Brain microvascular endothelial cell (primary cell): ENCODE results near the gene GNAI2.

ENCODE experiments used
- DNase-seq: peaks from one replicate; pipeline ENCODE4 v3.0.0-alpha.2; 2020
- H3K27ac ChIP-seq: fragments of 250-450 bp; sonication (Bioruptor Pico); 2 replicates; pipeline ENCODE4 v1.5.1; 2020; ENCODE audit warnings: mild to moderate bottlenecking, moderate library complexity
- H3K27me3 ChIP-seq: fragments of 250-450 bp; sonication (Bioruptor Pico); replicated peaks from 2 replicates; pipeline ENCODE4 v1.5.1; 2020; ENCODE audit warnings: mild to moderate bottlenecking
- H3K36me3 ChIP-seq: fragments of 250-450 bp; sonication (Bioruptor Pico); replicated peaks from 2 replicates; pipeline ENCODE4 v1.5.1; 2020; ENCODE audit warnings: mild to moderate bottlenecking
- H3K4me3 ChIP-seq: 2 replicates; pipeline ENCODE4 v1.5.1; 2011; ENCODE audit warnings: low read depth, mild to moderate bottlenecking, control low read depth, low read length, moderate library complexity
- CTCF ChIP-seq: IDR thresholded peaks from 2 replicates; pipeline ENCODE4 v1.5.1; 2011; ENCODE audit warnings: low read depth, mild to moderate bottlenecking, moderate library complexity, low read length, control low read depth, inconsistent platforms; ENCODE audit errors: missing control alignments
- in situ Hi-C: cut with HindIII; loops from 2 replicates; pipeline ENCODE4 v1.10.0; 2017; ENCODE audit warnings: low sequenced_read_pairs, low pct_ligation_motif_present

Gene GNAI2

GRCh38 chr3:50289130-50289529 lies 53.1 kb downstream of the GNAI2 start:
- peaks cover 25% of the 10 kb centered on the region for H3K36me3 ChIP-seq
- H3K4me3 ChIP-seq, result no peak overlapping the region
- DNase-seq, result no peak
- H3K27me3 ChIP-seq, result no peaks in the 10 kb centered on the region
- in situ Hi-C loops, result no loop called here
- no peak overlapping the region for H3K27ac ChIP-seq
- TF ChIP-seq CTCF, result no peak

- no peak for TF ChIP-seq CTCF
- DNase-seq, result no peak
- no peak overlapping the region for H3K4me3 ChIP-seq
These were observed 54.2 kb downstream of the GNAI2 start for GRCh38 chr3:50290161-50290641.

GRCh38 chr3:50292159-50293078 lies 56.4 kb downstream of the GNAI2 start, which contains the start of gene IFRD2:
Gene IFRD2 (minus strand): TSS chr3:50292429. CDS start chr3:50292274, 155 bp downstream.
- in situ Hi-C loops, result no loop called here
- peak; percentile 98 for DNase-seq
- peak within 1 kb of the TSS; percentile 54 for H3K27ac ChIP-seq
- TF ChIP-seq CTCF, result peak; percentile 11
- peak within 1 kb of the TSS; percentile 89 for H3K4me3 ChIP-seq
- H3K27me3 ChIP-seq, result no peaks in the 10 kb centered on the region
- H3K36me3 ChIP-seq, result peaks cover 25% of the 10 kb centered on the region

More at GRCh38 chr3:50290161-50290641, 54.2 kb downstream of the GNAI2 start:
- H3K36me3 ChIP-seq, result peaks cover 25% of the 10 kb centered on the region
- no peak overlapping the region for H3K27ac ChIP-seq
- H3K27me3 ChIP-seq, result no peaks in the 10 kb centered on the region
- in situ Hi-C loops, result no loop called here

GRCh38 chr3:50293079-50293801 lies 57.2 kb downstream of the GNAI2 start:
- DNase-seq, result no peak
- Histone ChIP-seq H3K36me3 (peaks cover 18% of the 10 kb centered on the region), H3K27me3 (no peaks in the 10 kb centered on the region), H3K27ac (no peak overlapping the region), H3K4me3 (no peak overlapping the region)
- in situ Hi-C loops, result no loop called here
- TF ChIP-seq CTCF, result no peak

GRCh38 chr3:50294089-50294488 lies 58.1 kb downstream of the GNAI2 start:
- H3K36me3 ChIP-seq, result peaks cover 11% of the 10 kb centered on the region
- no peak for DNase-seq
- no peak for TF ChIP-seq CTCF
- H3K4me3 ChIP-seq, result no peak overlapping the region
- no peak overlapping the region for H3K27ac ChIP-seq
- no peaks in the 10 kb centered on the region for H3K27me3 ChIP-seq
- in situ Hi-C loops, result no loop called here
